H9 (cell line): ENCODE data around the gene EPO. TPM values are rescaled to one million over a fixed set of nuclear protein-coding genes. Genes with fewer than 3 reads are reported as not detected.
A peak's percentile ranks its signal among the peaks of the same experiment; 100 is the strongest.

ENCODE experiments used
- DNase-seq: peaks from one replicate; pipeline ENCODE4 v3.0.0-alpha.2; 2017
- H2AFZ ChIP-seq: one replicate; pipeline ENCODE4 v1.6.1; 2013; ENCODE audit warnings: mild to moderate bottlenecking, low read length, control low read depth, moderate library complexity
- H2AK5ac ChIP-seq: 2 replicates; pipeline ENCODE4 v1.6.1; 2013; ENCODE audit warnings: low read length, control low read depth, mixed read lengths; ENCODE audit not compliant: insufficient read length
- H2BK120ac ChIP-seq: one replicate; pipeline ENCODE4 v1.6.1; 2013; ENCODE audit warnings: low read depth, mild to moderate bottlenecking, low read length, control low read depth, inconsistent platforms; ENCODE audit not compliant: poor library complexity, severe bottlenecking
- H2BK12ac ChIP-seq: 2 replicates; pipeline ENCODE4 v1.6.1; 2013; ENCODE audit warnings: low read length, control low read depth, mixed read lengths, low read depth; ENCODE audit not compliant: insufficient read length
- H2BK15ac ChIP-seq: 2 replicates; pipeline ENCODE4 v1.6.1; 2013; ENCODE audit warnings: low read depth, low read length, control low read depth
- H2BK20ac ChIP-seq: one replicate; pipeline ENCODE4 v1.6.1; 2013; ENCODE audit warnings: low read depth, mild to moderate bottlenecking, low read length, control low read depth, inconsistent platforms; ENCODE audit not compliant: poor library complexity, severe bottlenecking
- H2BK5ac ChIP-seq: 2 replicates; pipeline ENCODE4 v1.6.1; 2013; ENCODE audit warnings: low read length, control low read depth, mixed read lengths; ENCODE audit not compliant: insufficient read length
- H3K14ac ChIP-seq: 2 replicates; pipeline ENCODE4 v1.6.1; 2013; ENCODE audit warnings: low read length, control low read depth; ENCODE audit not compliant: insufficient read depth
- H3K18ac ChIP-seq: 2 replicates; pipeline ENCODE4 v1.6.1; 2013; ENCODE audit warnings: low read depth, mild to moderate bottlenecking, mixed read lengths, low read length, control low read depth; ENCODE audit not compliant: insufficient read length
- H3K23ac ChIP-seq: 2 replicates; pipeline ENCODE4 v1.6.1; 2013; ENCODE audit warnings: low read length, control low read depth, mixed read lengths, low read depth; ENCODE audit not compliant: insufficient read length
- H3K23me2 ChIP-seq: 2 replicates; pipeline ENCODE4 v1.6.1; 2013; ENCODE audit warnings: low read depth, mild to moderate bottlenecking, mixed read lengths, low read length, control low read depth; ENCODE audit not compliant: insufficient read length, poor library complexity, severe bottlenecking
- H3K27ac ChIP-seq: 2 replicates; pipeline ENCODE4 v1.5.1; 2013; ENCODE audit warnings: low read length, control low read depth, mixed read lengths, low read depth; ENCODE audit not compliant: insufficient read length
- H3K27me3 ChIP-seq: 2 replicates; pipeline ENCODE4 v1.6.1; 2013; ENCODE audit warnings: low read length, control low read depth, inconsistent platforms; ENCODE audit not compliant: insufficient read depth
- H3K4ac ChIP-seq: 2 replicates; pipeline ENCODE4 v1.6.1; 2013; ENCODE audit warnings: low read depth, mild to moderate bottlenecking, control low read depth, inconsistent platforms, low read length, moderate library complexity
- H3K4me1 ChIP-seq: 2 replicates; pipeline ENCODE4 v1.6.1; 2013; ENCODE audit warnings: low read length, control low read depth, inconsistent platforms; ENCODE audit not compliant: insufficient read depth
- H3K4me2 ChIP-seq: 2 replicates; pipeline ENCODE4 v1.6.1; 2013; ENCODE audit warnings: low read length, control low read depth, mixed read lengths; ENCODE audit not compliant: insufficient read length, insufficient read depth
- H3K56ac ChIP-seq: 2 replicates; pipeline ENCODE4 v1.6.1; 2013; ENCODE audit warnings: low read depth, mild to moderate bottlenecking, mixed read lengths, low read length, control low read depth; ENCODE audit not compliant: insufficient read length
- H3K79me1 ChIP-seq: 2 replicates; pipeline ENCODE4 v1.6.1; 2013; ENCODE audit warnings: low read depth, mild to moderate bottlenecking, moderate library complexity, low read length, control low read depth, inconsistent platforms; ENCODE audit not compliant: insufficient read depth, poor library complexity, severe bottlenecking
- H3K79me2 ChIP-seq: 2 replicates; pipeline ENCODE4 v1.6.1; 2013; ENCODE audit warnings: low read length, control low read depth, inconsistent platforms; ENCODE audit not compliant: insufficient read depth
- H3K9ac ChIP-seq: 2 replicates; pipeline ENCODE4 v1.6.1; 2013; ENCODE audit warnings: low read length, control low read depth, mixed read lengths; ENCODE audit not compliant: insufficient read length; ENCODE audit errors: extremely low read depth
- H3K9me3 ChIP-seq: one replicate; pipeline ENCODE4 v1.6.1; 2013; ENCODE audit warnings: low read depth, low read length, inconsistent platforms; ENCODE audit not compliant: control insufficient read depth
- H3T11ph ChIP-seq: one replicate; pipeline ENCODE4 v1.6.1; 2013; ENCODE audit warnings: mild to moderate bottlenecking, low read length, control low read depth, inconsistent platforms
- H4K20me1 ChIP-seq: one replicate; pipeline ENCODE4 v1.6.1; 2013; ENCODE audit not compliant: control insufficient read depth, insufficient read length, insufficient read depth
- H4K5ac ChIP-seq: 2 replicates; pipeline ENCODE4 v1.6.1; 2013; ENCODE audit warnings: low read depth, mild to moderate bottlenecking, mixed read lengths, low read length, control low read depth; ENCODE audit not compliant: insufficient read length
- H4K8ac ChIP-seq: replicated peaks from 2 replicates; pipeline ENCODE4 v1.6.1; 2013; ENCODE audit warnings: low read length, control low read depth, mixed read lengths, low read depth; ENCODE audit not compliant: insufficient read length
- H4K91ac ChIP-seq: 2 replicates; pipeline ENCODE4 v1.6.1; 2013; ENCODE audit warnings: low read depth, mild to moderate bottlenecking, moderate library complexity, mixed read lengths, low read length, control low read depth; ENCODE audit not compliant: insufficient read length
- H3K27ac Mint-ChIP-seq, 3 experiments: 2 replicates in 2 of 3; 3 replicates in 1 of 3; pipeline ENCODE4 v1.8.0; 2020 to 2021; ENCODE audit warnings: mixed read lengths in 3 of 3, mild to moderate bottlenecking in 1 of 3, moderate library complexity in 1 of 3
- H3K27me3 Mint-ChIP-seq: 2 replicates; pipeline ENCODE4 v1.8.0; 2021; ENCODE audit warnings: low read depth, mild to moderate bottlenecking, moderate library complexity, mixed read lengths
- H3K36me3 Mint-ChIP-seq, 3 experiments: 2 replicates in 2 of 3; 3 replicates in 1 of 3; pipeline ENCODE4 v1.8.0; 2020 to 2021; ENCODE audit warnings: low read depth in 3 of 3, mixed read lengths in 3 of 3; ENCODE audit not compliant: insufficient read depth in 1 of 3
- H3K4me1 Mint-ChIP-seq, 2 experiments: 2 replicates each; pipeline ENCODE4 v1.8.0; 2020; ENCODE audit warnings: mixed read lengths in 2 of 2
- H3K4me3 Mint-ChIP-seq, 2 experiments: 2 replicates in 1 of 2; 3 replicates in 1 of 2; pipeline ENCODE4 v1.8.0; 2020 to 2021; ENCODE audit warnings: mild to moderate bottlenecking in 2 of 2, mixed read lengths in 2 of 2, moderate library complexity in 1 of 2
- H3K9me3 Mint-ChIP-seq, 2 experiments: 2 replicates in 1 of 2; 3 replicates in 1 of 2; pipeline ENCODE4 v1.8.0; 2020; ENCODE audit warnings: mild to moderate bottlenecking in 2 of 2, mixed read lengths in 2 of 2, moderate library complexity in 1 of 2
- CTCF ChIP-seq: fragments of 200-600 bp; sonication (generic); conservative IDR thresholded peaks from 3 replicates; pipeline ENCODE4 v1.8.0; 2021; ENCODE audit warnings: antibody characterized with exemption, mild to moderate bottlenecking
- WGBS: extraction: QIAGEN DNeasy Blood & Tissue Kit; methylation state at CpG from one replicate; pipeline ENCODE4 v1.1.7; 2013; ENCODE audit warnings: missing lambda C conversion rate, low lambda C conversion rate, mixed read lengths; ENCODE audit not compliant: insufficient read length; ENCODE audit errors: extremely low coverage; 5-methylcytosine and 5-hydroxymethylcytosine counted together
- total RNA-seq: library from RNA; stranded (reverse); gene quantifications from 2 replicates; pipeline ENCODE4 v1.2.1, GENCODE V29; 2021

The EPO gene
- total RNA-seq, 1 experiment from 2014 or later = 0.44 TPM

GRCh38 chr7:100674411-100675104 is 45.7 kb upstream of the EPO start:
- H3K36me3 Mint-ChIP-seq = peaks cover 10 to 24% (median 22%) of the 10 kb centered on the region in 3 experiments; a peak in 6 of 7 replicates
- Histone ChIP-seq H3K4me1 (no peaks in the 10 kb centered on the region), H3K79me2 (no peaks in the 10 kb centered on the region), H2AK5ac (no peak overlapping the region), H3K18ac (no peak overlapping the region), H3K56ac (no peak overlapping the region), H2BK120ac (no peak overlapping the region), H3K14ac (no peak overlapping the region; the same call in 1 of the 2 replicates), H2BK20ac (no peak overlapping the region), H4K5ac (no peak overlapping the region), H3K79me1 (no peaks in the 10 kb centered on the region), H3K23me2 (peaks cover 20% of the 10 kb centered on the region), H3K4ac (no peak overlapping the region), H2AFZ (no peak overlapping the region), H3K4me2 (peak overlapping the region; percentile 75), H3K9me3 (no peaks in the 10 kb centered on the region), H4K20me1 (no peaks in the 10 kb centered on the region), H3K27ac (no peak overlapping the region), H3K27me3 (no peaks in the 10 kb centered on the region), H2BK12ac (no peak overlapping the region), H4K8ac (no peak overlapping the region), H2BK15ac (no peak overlapping the region), H3T11ph (no peak overlapping the region), H3K9ac (no peak overlapping the region), H4K91ac (no peak overlapping the region), H3K23ac (no peak overlapping the region), H2BK5ac (no peak overlapping the region)
- no peak for DNase-seq
- peak overlapping the region; percentile 83 to 92 for H3K4me3 Mint-ChIP-seq
- peaks cover 6 to 11% of the 10 kb centered on the region in 2 experiments for H3K4me1 Mint-ChIP-seq
- TF ChIP-seq CTCF = no peak
- peak overlapping the region in 2 of 3 experiments; percentile 57 to 72; a peak in 3 of 7 replicates for H3K27ac Mint-ChIP-seq
- no CpG with 5 or more reads among the region's 43 CpGs for WGBS
- H3K9me3 Mint-ChIP-seq = no peaks in the 10 kb centered on the region
- H3K27me3 Mint-ChIP-seq = peaks cover 34% of the 10 kb centered on the region
